Stimulated activated CD8-positive, alpha-beta memory T cell treated with anti-CD3 and anti-CD28 coated beads, Interleukin-15, amount 100 ng/mL, for 1 hour (primary cell): Measurements from ENCODE around the gene CEP72.
"Not testable (repeated sequence)": the region's sequence is repeated elsewhere in the genome, so short reads cannot be mapped to it uniquely, and the experiment has no call there.

Source experiments
- DNase-seq: peaks from one replicate; pipeline ENCODE4 v3.0.0-alpha.2; 2020; ENCODE audit warnings: low read depth

CEP72 gene

DNA sequence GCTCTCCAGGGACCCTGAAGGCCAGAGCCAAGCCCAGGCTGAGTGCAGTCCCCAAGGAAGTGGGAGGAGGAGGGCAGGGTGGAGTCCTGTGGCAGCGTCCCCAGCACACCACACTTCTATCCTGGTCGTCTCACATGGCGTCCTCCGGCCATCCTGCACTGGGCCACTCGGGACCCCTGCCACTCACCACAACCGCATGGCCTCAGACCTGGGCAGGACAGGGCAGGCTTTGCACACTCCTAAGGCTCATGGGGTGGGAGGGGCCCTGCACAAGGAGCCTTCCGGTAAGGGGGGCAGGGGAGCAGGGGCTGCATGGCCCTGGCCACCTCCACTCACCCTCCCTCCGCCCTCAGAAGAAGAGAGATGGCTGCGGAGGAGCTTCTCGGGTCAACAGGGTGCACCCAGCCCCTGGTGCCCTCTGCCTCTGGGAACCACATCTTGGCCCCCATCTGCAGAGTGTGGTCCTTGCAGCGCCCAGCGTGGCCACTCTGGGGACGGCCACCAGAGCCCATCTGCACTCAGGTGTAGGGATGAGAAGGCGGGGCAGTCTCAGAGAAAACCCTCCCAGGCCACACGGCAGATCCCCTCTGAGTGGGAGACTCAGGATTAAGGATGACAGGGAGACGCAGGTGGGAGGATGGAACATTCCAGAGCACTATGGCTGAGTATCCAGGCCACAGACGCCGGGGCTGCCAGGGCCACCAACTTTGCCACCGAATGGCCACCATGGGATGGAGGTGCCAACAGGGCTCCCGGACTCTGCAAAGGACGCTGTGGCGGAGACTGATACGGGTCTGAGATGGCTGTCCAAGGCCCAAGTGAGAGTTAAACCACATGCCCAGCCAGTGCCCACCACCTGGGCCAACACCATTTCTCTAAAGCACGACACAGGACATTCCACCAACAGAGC lies 73.4 kb downstream of the CEP72 start:
- no peak for DNase-seq

DNA sequence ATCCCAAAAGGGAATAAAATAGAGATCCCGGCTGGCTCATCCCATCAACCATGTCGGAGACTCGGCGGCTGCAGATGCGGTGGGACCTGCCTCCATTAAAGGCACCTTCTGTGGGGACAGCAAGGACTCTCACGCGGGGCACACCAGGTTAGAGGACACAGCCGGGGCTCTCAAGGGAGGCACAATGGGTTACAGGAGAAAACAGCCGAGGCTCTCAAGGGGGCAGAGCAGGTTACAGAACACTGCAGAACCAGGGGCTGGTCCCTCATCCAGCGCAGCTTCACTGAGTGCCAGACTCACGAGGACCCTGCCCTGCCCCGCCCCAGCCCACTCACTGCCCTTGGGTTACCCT lies 74.0 kb downstream of the CEP72 start:
- DNase-seq, result not testable (repeated sequence)

DNA sequence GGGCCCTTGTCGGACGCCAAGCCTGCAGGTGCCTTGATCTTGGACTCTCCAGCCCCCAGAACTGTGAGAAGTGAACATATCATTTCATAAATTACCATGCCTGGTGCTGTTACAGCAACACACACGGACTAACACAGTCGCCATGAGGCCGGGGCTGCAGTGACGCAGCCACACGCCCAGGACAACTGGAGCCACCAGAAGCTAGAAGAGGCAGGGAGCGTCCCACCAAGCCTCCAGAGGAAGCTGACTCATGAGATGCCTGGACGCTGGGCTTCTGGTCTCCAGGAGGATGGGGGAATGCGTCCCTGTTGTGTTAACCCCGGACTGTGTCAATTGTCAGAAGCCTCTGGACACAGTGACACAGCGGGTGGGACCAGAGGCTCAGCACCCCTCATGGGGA lies 74.8 kb downstream of the CEP72 start:
- DNase-seq, result not testable (repeated sequence)

DNA sequence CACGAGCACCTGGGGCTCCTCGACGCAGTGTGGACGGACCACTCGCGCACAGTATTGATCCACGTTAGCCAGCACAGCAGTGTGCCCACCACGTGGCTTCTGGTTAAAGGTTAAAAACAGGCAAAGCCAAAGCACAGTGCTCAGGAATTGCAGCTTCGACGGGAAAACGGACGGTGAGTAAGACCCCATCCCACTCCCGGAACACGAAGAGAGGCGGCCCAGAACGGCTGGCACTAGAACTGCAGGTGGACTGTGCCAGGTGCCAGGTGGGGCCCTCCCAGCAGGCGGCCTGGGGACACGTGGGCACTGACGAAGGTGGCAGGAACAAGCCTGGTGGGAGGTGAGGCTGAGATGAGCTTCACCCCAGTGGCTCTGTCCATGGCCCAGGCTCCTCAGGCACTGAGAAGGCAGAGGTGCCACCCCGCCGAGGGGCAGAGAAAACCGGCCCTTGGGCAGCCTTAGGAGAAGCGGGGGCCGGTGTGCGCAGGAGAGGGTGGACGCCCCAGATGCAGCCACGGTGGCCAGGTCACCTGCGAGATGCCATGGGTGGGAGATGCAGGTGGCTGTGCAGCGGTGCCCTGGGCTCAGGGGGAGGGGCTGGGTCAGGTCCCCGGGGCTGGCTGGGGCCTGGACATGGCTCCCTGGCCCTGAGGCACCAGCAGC lies 76.3 kb downstream of the CEP72 start:
- DNase-seq, result not testable (repeated sequence)

DNA sequence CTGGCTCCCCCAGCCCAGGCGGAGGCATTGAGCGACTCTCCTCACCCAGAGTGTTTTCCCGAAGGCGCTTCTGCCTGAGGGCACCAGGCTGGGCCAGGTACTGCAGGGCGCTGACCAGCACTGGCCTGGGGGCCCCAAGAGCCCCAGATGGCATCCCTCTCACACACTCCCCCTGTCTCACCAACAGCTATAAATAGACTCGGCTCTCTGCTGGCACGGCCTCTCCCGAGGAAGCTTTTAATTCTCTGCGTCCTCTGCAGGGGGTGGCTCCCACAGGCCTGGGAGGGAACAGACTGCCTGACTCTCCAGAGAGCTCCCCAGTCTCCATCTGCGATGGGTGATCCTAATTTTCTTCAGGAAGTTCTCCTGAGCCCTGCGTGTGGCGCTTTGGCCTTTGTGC lies 78.2 kb downstream of the CEP72 start:
- not testable (repeated sequence) for DNase-seq

DNA sequence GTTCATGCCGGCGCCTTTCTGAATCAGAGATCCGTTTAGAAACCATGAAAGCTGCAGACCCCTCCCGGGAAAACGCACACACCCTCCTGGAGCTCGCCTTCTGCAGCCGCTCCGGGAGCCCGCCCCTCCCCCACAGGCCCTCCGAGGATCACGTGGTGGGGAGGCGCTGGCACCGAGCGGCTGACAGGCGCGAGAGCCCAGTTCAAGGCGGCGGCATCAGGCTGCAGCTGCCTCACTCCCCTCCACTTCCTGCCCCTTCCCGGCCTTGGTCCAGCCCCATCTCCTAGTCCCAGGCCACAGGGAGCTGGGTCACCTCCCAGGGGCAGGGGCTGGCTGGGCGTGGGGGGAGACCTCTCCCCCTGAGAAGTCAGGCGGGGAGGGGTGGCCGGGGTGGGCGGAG lies 78.9 kb downstream of the CEP72 start:
- DNase-seq, result not testable (repeated sequence)

DNA sequence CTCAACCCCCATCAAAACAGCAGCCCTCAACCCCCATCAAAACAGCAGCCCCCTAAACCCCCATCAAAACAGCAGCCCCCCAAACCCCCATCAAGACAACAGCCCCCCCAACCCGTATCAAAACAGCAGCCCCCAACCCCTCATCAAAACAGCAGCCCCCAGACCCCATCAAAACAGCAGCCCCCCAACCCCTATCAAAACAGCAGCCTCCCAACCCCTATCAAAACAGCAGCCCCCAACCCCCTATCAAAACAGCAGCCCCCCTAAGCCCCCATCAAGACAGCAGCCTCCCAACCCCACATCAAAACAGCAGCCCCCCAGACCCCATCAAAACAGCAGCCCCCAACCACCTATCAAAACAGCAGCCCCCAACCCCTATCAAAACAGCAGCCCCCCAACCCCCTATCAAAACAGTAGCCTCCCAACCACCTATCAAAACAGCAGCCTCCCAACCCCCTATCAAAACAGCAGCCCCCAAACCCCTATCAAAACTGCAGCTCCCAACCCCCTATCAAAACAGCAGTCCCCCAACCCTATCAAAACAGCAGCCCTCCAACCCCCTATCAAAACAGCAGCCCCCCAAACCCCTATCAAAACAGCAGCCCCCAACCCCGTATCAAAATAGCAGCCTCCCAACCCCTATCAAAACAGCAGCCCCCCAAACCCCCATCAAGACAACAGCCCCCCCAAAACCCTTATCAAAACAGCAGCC lies 79.8 kb downstream of the CEP72 start:
- DNase-seq, result no peak

DNA sequence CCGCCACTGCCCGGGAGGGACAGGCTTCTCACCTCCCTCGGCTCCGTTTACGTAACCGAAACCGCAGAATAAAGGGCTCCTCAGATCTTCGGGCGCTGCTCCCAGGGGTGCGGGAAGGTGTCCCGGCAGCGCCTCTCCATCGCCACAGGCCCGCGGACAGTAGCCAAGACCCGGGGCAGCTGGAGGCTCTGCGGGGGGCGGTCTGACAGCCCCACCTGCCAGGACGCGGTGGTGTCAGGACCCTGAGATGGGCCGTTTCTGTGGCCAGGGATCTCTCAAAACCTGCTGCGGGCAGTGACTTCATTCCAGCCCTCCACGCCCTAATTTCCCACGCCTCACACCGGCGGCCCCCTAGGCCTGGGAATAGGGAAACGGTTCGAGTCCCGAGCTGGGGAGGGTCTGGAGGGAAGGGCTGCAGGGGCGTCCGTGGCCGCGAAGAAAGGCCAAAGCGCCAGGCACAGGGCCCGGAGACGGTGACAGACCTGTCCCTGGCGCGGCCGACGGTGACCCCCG lies 80.4 kb downstream of the CEP72 start:
- not testable (repeated sequence) for DNase-seq

DNA sequence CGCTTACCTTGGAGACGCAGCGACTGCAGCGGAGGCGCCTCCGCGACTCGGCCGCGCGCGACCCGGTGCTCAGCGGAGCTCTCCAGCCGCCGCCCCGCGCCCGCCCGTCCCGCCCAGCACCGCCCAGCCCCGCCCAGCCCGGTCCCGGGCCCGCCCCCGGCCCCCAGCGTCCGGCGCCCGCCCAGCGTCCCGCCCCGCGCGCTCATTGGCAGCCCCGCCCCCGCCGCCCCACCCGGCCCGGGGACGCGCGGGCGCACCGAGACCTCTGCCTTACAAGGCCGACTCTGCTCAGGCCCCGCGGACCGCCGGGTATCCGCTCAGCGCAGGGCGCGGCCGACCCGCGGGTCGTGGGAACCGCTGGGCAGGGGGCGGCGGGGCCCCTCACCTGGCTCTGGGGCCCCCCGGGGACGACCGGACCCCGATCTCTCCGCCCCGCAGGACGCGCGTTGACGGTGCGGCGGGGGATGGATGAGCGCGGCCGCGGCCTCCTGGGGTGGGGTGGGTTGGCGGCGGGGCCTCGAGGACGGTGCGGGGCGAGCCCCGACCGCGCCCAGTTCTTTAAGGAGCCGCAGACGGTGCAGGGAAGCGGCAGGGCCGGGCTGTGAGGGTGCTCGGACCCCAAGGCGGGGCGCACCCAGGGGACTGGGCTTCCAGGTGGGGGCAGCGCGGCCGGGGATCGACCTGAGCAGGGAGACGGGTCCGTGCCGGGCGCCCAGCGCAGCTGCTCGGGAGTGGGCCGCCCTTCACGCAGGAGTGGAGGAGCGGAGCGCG lies 81.3 kb downstream of the CEP72 start, which contains the start of gene TPPP:
TSS of gene TPPP (minus strand) at position 82 of the 771 bp plus-strand sequence. CDS start 15,292 bp downstream, outside the sequence.
- DNase-seq, result peak; percentile 55

DNA sequence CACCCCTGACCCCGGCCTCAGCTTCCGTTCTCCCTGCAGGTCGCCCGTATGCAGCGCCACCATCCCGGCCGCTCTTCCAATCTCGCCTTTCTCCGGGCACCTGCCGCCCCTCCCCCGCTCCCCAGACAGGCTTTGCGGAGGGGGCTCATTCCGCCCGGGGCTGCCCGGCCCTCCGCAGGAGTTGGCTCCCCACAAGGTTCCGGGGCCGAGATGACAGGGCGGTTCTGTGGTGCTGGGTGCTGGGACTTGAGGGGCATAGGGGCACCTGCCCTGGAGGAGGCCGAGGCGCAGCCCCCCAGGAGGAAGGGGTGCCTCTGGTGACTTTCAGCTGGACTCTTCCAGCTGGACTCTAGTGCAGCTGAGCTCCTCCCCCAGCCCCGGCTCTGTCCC lies 81.9 kb downstream of the CEP72 start:
- not testable (repeated sequence) for DNase-seq

DNA sequence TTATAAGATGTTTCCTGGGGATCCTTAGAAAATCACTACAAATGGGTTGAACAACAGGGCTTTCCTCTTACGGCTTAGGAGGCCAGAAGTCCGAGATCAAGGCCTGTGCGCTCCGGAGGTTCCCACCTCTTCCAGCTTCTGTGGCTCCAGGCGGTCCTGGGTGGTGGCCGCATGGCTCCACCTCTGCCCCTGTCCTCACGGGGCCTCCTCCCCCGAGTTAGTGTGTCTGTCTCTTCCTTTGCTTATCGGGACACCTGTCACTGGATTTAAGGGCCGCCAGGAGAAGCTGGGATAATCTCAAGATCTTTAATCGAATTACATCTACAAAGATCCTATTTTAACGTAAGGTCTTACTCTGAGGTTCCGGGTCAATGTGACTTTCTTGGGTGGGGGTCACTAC lies 83.3 kb downstream of the CEP72 start:
- not testable (repeated sequence) for DNase-seq

DNA sequence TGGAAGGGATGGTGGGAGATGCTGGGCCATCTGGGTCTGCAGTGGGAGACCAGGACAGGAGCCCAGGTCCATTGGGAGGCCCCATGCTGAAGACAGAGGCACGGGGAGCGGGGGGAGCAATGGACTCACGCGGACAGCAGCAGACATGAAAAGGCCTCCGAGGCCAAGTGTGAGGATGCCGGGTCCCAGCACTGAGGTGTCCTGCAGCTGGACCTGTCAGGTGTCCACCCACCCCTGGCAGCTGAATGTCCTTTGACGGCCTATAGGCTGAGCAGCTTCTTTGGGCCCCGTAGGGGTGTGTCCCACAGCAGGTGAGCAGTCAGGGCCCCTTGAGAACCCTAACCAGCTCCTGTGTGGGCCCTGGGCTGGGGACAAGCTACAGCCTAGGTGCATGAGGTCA lies 84.1 kb downstream of the CEP72 start:
- not testable (repeated sequence) for DNase-seq

DNA sequence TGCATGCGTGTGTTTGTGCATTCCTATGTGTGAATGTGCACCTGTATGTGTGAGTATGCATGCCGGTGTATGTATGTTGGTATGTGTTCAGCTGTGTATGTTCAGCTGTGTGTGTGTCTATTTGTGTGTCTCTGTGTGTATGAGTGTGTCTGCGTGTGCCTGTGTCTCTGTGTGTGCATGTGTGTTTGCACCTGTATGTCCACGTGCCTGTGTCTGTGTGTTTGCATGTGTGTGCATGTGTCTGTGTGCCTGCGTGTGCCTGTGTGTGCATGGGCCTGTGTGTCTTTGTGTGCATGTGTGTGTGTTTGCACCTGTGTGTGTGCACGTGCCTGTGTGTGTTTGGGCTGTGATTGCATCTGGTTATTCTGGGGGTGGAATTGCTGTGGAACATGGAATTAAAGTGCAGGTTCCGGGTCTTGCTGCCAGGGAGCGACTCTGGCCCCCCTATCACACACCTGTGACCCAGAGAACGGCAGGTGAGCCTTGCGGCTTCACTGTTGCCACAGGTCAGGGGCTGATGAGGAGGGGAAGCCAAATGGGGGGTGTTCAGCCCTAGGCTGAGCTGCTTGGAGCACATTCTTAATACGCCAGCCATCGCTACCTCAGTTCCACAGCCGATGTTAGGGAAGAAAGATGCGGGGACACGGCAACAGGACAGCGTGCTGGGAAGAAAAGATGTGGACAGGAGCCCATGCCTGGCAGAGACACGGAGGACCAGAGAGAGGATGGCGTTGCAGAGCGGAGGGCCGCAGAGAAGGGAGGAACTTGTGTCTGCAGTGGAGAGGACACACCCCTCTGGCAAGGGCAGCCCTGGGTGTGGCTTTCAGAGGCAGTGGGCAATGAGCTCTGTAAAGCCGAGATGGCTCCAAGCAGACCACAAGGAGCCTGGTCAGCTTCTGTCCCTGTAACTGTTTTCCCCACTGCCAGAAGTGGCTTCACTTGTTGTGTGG lies 84.9 kb downstream of the CEP72 start:
- DNase-seq, result not testable (repeated sequence)
